HUES48 (cell line): ENCODE results near the gene ANKRD18A.

Experiments used
- H3K27ac ChIP-seq: one replicate; pipeline ENCODE4 v1.7.0; 2013; ENCODE audit warnings: low read depth, low read length, inconsistent platforms
- H3K27me3 ChIP-seq: 2 replicates; pipeline ENCODE4 v1.6.1; 2013; ENCODE audit warnings: mild to moderate bottlenecking, low read length; ENCODE audit not compliant: control insufficient read depth, insufficient read depth
- H3K36me3 ChIP-seq: 2 replicates; pipeline ENCODE4 v1.6.1; 2013; ENCODE audit warnings: low read length; ENCODE audit not compliant: control insufficient read depth, insufficient read depth
- H3K4me1 ChIP-seq: 2 replicates; pipeline ENCODE4 v1.6.1; 2013; ENCODE audit warnings: mild to moderate bottlenecking, low read length; ENCODE audit not compliant: control insufficient read depth, insufficient read depth
- H3K4me3 ChIP-seq: 2 replicates; pipeline ENCODE4 v1.5.1; 2013; ENCODE audit warnings: mild to moderate bottlenecking, low read depth, low read length
- H3K9ac ChIP-seq: 2 replicates; pipeline ENCODE4 v1.6.1; 2013; ENCODE audit warnings: mild to moderate bottlenecking, low read depth, low read length, moderate library complexity
- H3K9me3 ChIP-seq: 2 replicates; pipeline ENCODE4 v1.6.1; 2013; ENCODE audit warnings: low read length; ENCODE audit not compliant: control insufficient read depth, insufficient read depth

Gene ANKRD18A

DNA sequence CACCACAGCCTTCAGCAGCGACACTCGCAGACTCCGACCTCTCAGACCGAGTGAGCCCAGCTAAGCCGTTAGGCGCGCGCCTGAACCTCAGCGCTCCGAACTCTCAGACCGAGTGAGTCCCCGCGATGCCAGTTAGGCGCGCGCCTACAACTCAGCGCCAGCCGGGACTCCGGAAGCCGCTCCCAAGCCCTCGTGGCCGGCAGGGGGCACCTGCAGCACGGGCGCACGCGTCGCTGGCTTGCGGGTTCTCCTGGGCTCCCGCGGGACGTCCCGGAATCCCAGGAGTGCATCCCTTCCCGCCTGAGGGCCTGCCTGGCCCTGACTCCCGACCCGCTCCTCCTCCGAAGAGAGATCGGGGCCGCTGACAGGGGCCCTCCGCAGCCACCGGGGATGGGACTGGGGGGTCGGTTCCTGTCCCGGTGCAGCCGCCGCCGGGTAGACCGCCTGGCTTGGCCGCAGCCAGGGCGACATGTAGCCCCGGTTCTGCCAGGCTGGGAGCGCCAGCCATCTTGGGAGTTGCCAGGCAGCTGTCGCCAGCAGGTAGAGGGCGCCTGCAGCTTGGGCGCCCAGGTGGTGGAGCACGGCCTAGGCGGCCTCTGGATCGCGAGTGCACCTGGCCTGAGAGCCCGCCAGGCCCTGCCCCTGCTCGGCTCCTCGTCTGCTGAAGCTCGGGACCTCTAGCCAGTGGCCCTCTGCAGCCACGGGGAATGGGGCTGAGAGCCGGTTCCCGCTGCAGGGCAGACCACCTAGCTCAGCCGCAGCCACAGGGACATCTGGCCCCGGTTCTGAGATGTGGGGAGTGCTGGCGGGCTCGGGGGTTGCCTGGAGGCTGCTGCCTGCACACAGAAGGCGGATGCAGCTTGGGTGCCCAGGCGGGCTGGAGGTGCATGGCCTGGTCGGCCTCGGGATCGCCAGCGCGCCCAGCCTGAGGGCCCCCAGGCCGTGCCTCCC is at the start of gene ANKRD18A:
Gene ANKRD18A, minus strand, starts transcription at position 114 of the 951 bp plus-strand sequence. CDS start 311 bp downstream, outside the sequence.
- Histone ChIP-seq H3K9ac (peak within 1 kb of the TSS; percentile 64), H3K4me1 (peaks cover 8% of the 10 kb centered on the region; the same call in 1 of the 2 replicates), H3K9me3 (peaks cover 8% of the 10 kb centered on the region), H3K4me3 (peak within 1 kb of the TSS; percentile 82), H3K36me3 (no peaks in the 10 kb centered on the region), H3K27me3 (peaks cover 41% of the 10 kb centered on the region), H3K27ac (peak within 1 kb of the TSS; percentile 78)

DNA sequence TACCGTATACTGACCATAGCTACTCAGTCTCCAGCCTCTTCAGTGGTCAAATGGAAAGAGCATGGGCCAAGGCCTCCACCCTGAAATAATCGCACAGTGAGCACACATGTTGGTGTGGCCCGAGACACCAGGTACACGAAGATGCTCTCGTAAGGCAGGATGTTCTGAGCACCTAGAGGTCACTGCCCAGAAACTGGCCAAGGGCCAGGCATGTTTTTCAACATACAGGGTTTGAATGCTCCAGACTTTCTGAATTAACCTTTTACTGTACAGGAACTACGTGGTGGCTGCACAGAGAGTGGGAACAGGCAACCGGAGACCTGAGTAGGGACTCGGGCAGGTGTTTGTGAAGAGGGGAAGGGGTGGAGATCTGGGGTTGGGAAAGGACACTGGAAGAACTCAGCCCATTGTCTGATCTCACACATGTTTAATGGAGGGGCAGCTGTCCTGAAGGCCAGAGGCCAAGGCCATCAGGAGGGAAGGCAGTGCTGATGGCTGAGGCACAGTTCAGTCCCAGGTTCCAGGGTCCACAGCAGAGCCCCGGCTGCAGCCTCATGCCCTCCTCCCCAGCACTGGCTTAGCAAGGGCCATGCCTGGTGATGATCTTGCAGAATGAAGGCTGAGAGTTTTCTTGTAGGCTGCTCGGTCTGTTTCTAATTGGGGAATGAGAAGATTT is 48.5 kb upstream of the ANKRD18A start:
- no peak overlapping the region for H3K9ac ChIP-seq
- no peaks in the 10 kb centered on the region for H3K9me3 ChIP-seq
- no peaks in the 10 kb centered on the region for H3K27me3 ChIP-seq
- H3K27ac ChIP-seq, result no peak overlapping the region
- H3K36me3 ChIP-seq, result no peaks in the 10 kb centered on the region
- no peak overlapping the region for H3K4me3 ChIP-seq
- peaks cover 14% of the 10 kb centered on the region for H3K4me1 ChIP-seq

GRCh38 chr9:38662763-38663593 is 42.6 kb upstream of the ANKRD18A start:
- no peak overlapping the region for H3K27ac ChIP-seq
- H3K9ac ChIP-seq, result no peak overlapping the region
- no peaks in the 10 kb centered on the region for H3K4me1 ChIP-seq
- no peaks in the 10 kb centered on the region for H3K9me3 ChIP-seq
- no peaks in the 10 kb centered on the region for H3K36me3 ChIP-seq
- H3K4me3 ChIP-seq, result no peak overlapping the region
- no peaks in the 10 kb centered on the region for H3K27me3 ChIP-seq

DNA sequence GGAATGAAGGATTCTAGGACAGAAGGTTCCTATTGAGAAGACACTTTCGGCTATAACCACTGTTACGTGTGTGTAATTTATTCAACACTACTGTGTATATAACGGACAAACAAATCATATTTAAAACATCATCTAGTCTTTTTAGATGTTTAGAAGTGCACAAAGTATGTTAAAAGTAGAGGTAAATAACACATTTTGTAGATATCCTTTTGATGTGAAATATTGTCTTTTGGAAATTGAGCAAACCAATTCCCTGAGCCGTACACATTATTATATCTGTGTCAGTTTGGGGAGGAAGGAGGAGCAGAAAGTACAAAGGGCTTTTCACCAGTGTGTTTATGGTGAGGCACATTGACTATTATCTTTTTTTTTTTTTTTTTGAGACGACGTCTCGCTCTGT is 39.1 kb upstream of the ANKRD18A start:
- no peak overlapping the region for H3K4me3 ChIP-seq
- H3K27ac ChIP-seq, result no peak overlapping the region
- H3K4me1 ChIP-seq, result no peaks in the 10 kb centered on the region
- H3K36me3 ChIP-seq, result no peaks in the 10 kb centered on the region
- H3K9ac ChIP-seq, result no peak overlapping the region
- H3K9me3 ChIP-seq, result no peaks in the 10 kb centered on the region
- no peaks in the 10 kb centered on the region for H3K27me3 ChIP-seq

- H3K36me3 ChIP-seq, result no peaks in the 10 kb centered on the region
- no peaks in the 10 kb centered on the region for H3K9me3 ChIP-seq
- no peaks in the 10 kb centered on the region for H3K4me1 ChIP-seq
- H3K4me3 ChIP-seq, result no peak overlapping the region
- H3K9ac ChIP-seq, result no peak overlapping the region
- no peaks in the 10 kb centered on the region for H3K27me3 ChIP-seq
- H3K27ac ChIP-seq, result no peak overlapping the region
Measured at GRCh38 chr9:38656896-38657295, 36.5 kb upstream of the ANKRD18A start.

DNA sequence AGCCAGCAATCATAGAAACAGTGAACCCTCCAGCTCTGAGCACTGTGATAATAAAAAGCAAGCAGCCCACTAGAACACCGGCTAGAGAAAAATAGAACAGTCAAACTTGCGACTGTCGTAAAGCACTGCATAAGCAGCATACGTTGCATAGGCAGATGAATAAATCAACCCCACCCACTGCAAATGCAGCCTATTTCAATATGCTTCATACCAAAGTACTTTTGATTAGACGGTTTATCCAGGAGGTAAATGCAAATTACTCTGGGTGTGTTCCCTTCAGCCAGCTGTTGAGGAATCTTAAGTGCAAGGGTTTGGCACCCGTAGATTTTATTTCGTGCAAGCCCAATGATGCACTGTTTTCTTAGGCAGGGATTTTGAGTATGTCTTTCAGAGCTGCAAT is 32.1 kb upstream of the ANKRD18A start:
- no peaks in the 10 kb centered on the region for H3K36me3 ChIP-seq
- H3K9me3 ChIP-seq, result no peaks in the 10 kb centered on the region
- no peaks in the 10 kb centered on the region for H3K4me1 ChIP-seq
- no peaks in the 10 kb centered on the region for H3K27me3 ChIP-seq
- H3K4me3 ChIP-seq, result no peak overlapping the region
- H3K9ac ChIP-seq, result no peak overlapping the region
- H3K27ac ChIP-seq, result no peak overlapping the region

- H3K9me3 ChIP-seq, result no peaks in the 10 kb centered on the region
- no peak overlapping the region for H3K9ac ChIP-seq
- no peaks in the 10 kb centered on the region for H3K4me1 ChIP-seq
- H3K4me3 ChIP-seq, result no peak overlapping the region
- no peaks in the 10 kb centered on the region for H3K27me3 ChIP-seq
- H3K36me3 ChIP-seq, result no peaks in the 10 kb centered on the region
- H3K27ac ChIP-seq, result no peak overlapping the region
Measured at GRCh38 chr9:38652044-38652443, 31.6 kb upstream of the ANKRD18A start.

DNA sequence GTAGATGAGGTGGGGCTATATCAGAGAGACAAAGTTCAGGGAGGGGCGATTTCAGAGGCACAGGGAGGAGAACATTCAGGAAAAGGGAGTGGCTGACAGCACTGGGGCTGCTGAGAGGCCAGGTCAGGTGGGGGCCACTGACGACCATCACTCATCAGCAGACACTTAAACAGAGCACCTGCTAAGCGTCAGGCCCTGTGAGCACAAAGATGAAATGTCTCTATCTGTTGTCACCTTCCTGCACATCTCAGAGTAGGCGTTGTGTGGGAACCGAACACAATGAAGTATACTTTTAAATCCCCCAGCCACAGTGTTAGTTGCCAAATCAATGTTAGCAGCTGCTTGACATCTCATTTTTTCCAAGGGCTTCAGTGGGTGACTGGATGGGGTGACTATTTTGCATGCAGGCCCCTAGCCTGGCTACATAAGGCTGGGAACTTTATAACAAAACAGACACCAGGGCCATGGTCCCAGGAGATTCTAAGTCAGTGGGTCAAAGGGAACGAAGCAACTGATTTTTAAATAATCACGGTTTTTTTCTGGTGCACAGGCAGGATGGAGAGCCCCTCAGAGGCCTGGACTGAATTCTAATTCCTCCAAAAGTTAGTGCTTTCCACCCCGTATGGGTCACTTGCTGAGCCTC is 31.1 kb upstream of the ANKRD18A start:
- Histone ChIP-seq H3K4me1 (no peaks in the 10 kb centered on the region), H3K9ac (no peak overlapping the region), H3K27me3 (no peaks in the 10 kb centered on the region), H3K9me3 (no peaks in the 10 kb centered on the region), H3K4me3 (no peak overlapping the region), H3K27ac (no peak overlapping the region), H3K36me3 (no peaks in the 10 kb centered on the region)

GRCh38 chr9:38650564-38650963 is 30.2 kb upstream of the ANKRD18A start:
- Histone ChIP-seq H3K27ac (no peak overlapping the region), H3K36me3 (no peaks in the 10 kb centered on the region), H3K4me1 (no peaks in the 10 kb centered on the region), H3K27me3 (no peaks in the 10 kb centered on the region), H3K9ac (no peak overlapping the region), H3K4me3 (no peak overlapping the region), H3K9me3 (no peaks in the 10 kb centered on the region)

GRCh38 chr9:38649731-38650363 is 29.5 kb upstream of the ANKRD18A start:
- Histone ChIP-seq H3K27me3 (no peaks in the 10 kb centered on the region), H3K4me1 (no peaks in the 10 kb centered on the region), H3K4me3 (no peak overlapping the region), H3K9ac (no peak overlapping the region), H3K36me3 (no peaks in the 10 kb centered on the region), H3K27ac (no peak overlapping the region), H3K9me3 (no peaks in the 10 kb centered on the region)
